Measurements from ENCODE around the gene RPS27A.
"Not testable (repeated sequence)": the region's sequence is repeated elsewhere in the genome, so short reads cannot be mapped to it uniquely, and the experiment has no call there.

Gene RPS27A

GRCh38 chr2:55239656-55240222, 7.3 kb downstream of the RPS27A start:
- no peak for DNase-seq (ENCODE audit: low read depth)

- not testable (repeated sequence) for DNase-seq (ENCODE audit: low read depth)
These were observed 9.1 kb downstream of the RPS27A start for GRCh38 chr2:55241582-55241981.

- no peak for DNase-seq (ENCODE audit: low read depth)
These were observed 10.1 kb downstream of the RPS27A start for GRCh38 chr2:55242617-55243016.

- DNase-seq (ENCODE audit: low read depth), result no peak
These were observed 12.9 kb downstream of the RPS27A start for GRCh38 chr2:55245411-55245810.

- DNase-seq (ENCODE audit: low read depth), result no peak
These were observed 14.5 kb downstream of the RPS27A start for GRCh38 chr2:55247025-55247424.

GRCh38 chr2:55252832-55253231, 20.3 kb downstream of the RPS27A start:
- no peak for DNase-seq (ENCODE audit: low read depth)

- DNase-seq (ENCODE audit: low read depth), result not testable (repeated sequence)
These were observed 27.1 kb downstream of the RPS27A start for GRCh38 chr2:55259586-55259985.

GRCh38 chr2:55268288-55268906, 35.9 kb downstream of the RPS27A start:
- DNase-seq (ENCODE audit: low read depth), result no peak

GRCh38 chr2:55268907-55269644, 36.6 kb downstream of the RPS27A start, which contains the start of gene MTIF2:
Gene MTIF2, minus strand, starts transcription at chr2:55269231. Its CDS starts 5,373 bp downstream, at chr2:55263858.
- peak; percentile 92 for DNase-seq (ENCODE audit: low read depth)

GRCh38 chr2:55269645-55269990, 37.1 kb downstream of the RPS27A start:
- DNase-seq (ENCODE audit: low read depth), result no peak

GRCh38 chr2:55274346-55274745, 41.9 kb downstream of the RPS27A start:
- DNase-seq (ENCODE audit: low read depth), result not testable (repeated sequence)

GRCh38 chr2:55277310-55277709, 44.8 kb downstream of the RPS27A start:
- DNase-seq (ENCODE audit: low read depth), result no peak

GRCh38 chr2:55279214-55279835, 46.8 kb downstream of the RPS27A start:
- not testable (repeated sequence) for DNase-seq (ENCODE audit: low read depth)

GRCh38 chr2:55279859-55280424, 47.5 kb downstream of the RPS27A start:
- not testable (repeated sequence) for DNase-seq (ENCODE audit: low read depth)

- DNase-seq (ENCODE audit: low read depth), result not testable (repeated sequence)
These were observed 48.5 kb downstream of the RPS27A start for GRCh38 chr2:55280851-55281546.

GRCh38 chr2:55282110-55282917, 49.8 kb downstream of the RPS27A start:
- DNase-seq (ENCODE audit: low read depth), result peak; percentile 85

GRCh38 chr2:55283083-55283482, 50.6 kb downstream of the RPS27A start:
- DNase-seq (ENCODE audit: low read depth), result no peak
